Head of caudate nucleus (tissue), 42 donors: ENCODE measurements around the gene SRP14.
A peak's percentile ranks its signal among the peaks of the same experiment; 100 is the strongest.
"Not testable (repeated sequence)": the region's sequence is repeated elsewhere in the genome, so short reads cannot be mapped to it uniquely, and the experiment has no call there.

Experiments used
- DNase-seq, 42 donors: peaks; one replicate each; pipeline versions ENCODE4 v3.0.0 to v3.0.0-alpha.2; 2020 to 2021; ENCODE audit warnings: mixed read lengths in 7 of 42
- intact Hi-C: fragments of 100-400 bp; cut with DNase I; formaldehyde crosslinking; loops from one replicate; pipeline ENCODE4 v1.15.0; 2022

SRP14 gene

GRCh38 chr15:40040770-40041169, 1.8 kb upstream of the SRP14 start:
- intact Hi-C loops: loop anchor here (10.0 kb wide), 2 partner anchors 64 to 374 kb away; partner anchors contain the start of gene BMF
- peak in 1 of 42 donors; percentile 31 for DNase-seq

GRCh38 chr15:40040293-40040635, 1.3 kb upstream of the SRP14 start:
- intact Hi-C loops: loop anchor here (10.0 kb wide), 2 partner anchors 65 to 375 kb away; partner anchors contain the start of gene BMF

GRCh38 chr15:40038275-40038637, 725 bp downstream of the SRP14 start:
- intact Hi-C loops: loop anchor here (5.0 kb wide), 1 partner anchor 256 kb away; the partner anchor contains the start of gene FSIP1
- DNase-seq: peak in 1 of 42 donors; percentile 41

More at GRCh38 chr15:40040293-40040635, 1.3 kb upstream of the SRP14 start:
- DNase-seq: peak in 1 of 42 donors; percentile 25

- intact Hi-C loops: loop anchor here (5.0 kb wide), 1 partner anchor 255 kb away; the partner anchor contains the start of gene FSIP1
Observed at GRCh38 chr15:40037721-40038120, 1.3 kb downstream of the SRP14 start.

GRCh38 chr15:40035182-40035581, 3.8 kb downstream of the SRP14 start:
- intact Hi-C loops: loop anchor here (5.0 kb wide), 1 partner anchor 253 kb away; the partner anchor contains the start of gene FSIP1
- peak in 1 of 42 donors; percentile 18 for DNase-seq

More at GRCh38 chr15:40037721-40038120, 1.3 kb downstream of the SRP14 start:
- peak in 1 of 42 donors; percentile 8 for DNase-seq

GRCh38 chr15:40034186-40034946, 4.6 kb downstream of the SRP14 start:
- peak in 1 of 42 donors; percentile 22 for DNase-seq
- intact Hi-C loops: no loop called here

- intact Hi-C loops: no loop called here
- peak in 11 of 42 donors; percentile 29 to 72 (median 50) for DNase-seq
Observed at GRCh38 chr15:40032125-40032839, 6.7 kb downstream of the SRP14 start.

GRCh38 chr15:40031300-40031699, 7.7 kb downstream of the SRP14 start:
- peak in 4 of 42 donors; percentile 33 to 55 (median 46) for DNase-seq
- intact Hi-C loops: no loop called here

- DNase-seq: peak in 3 of 42 donors; percentile 27 to 46 (median 36)
Observed at GRCh38 chr15:40029979-40030893, 8.7 kb downstream of the SRP14 start.

GRCh38 chr15:40028853-40029252, 10.1 kb downstream of the SRP14 start:
- no peak for DNase-seq
- intact Hi-C loops: no loop called here

More at GRCh38 chr15:40029979-40030893, 8.7 kb downstream of the SRP14 start:
- intact Hi-C loops: no loop called here

- no peak for DNase-seq
- intact Hi-C loops: no loop called here
Observed at GRCh38 chr15:40028193-40028592, 10.8 kb downstream of the SRP14 start.

- intact Hi-C loops: no loop called here
- no peak for DNase-seq
Observed at GRCh38 chr15:40016224-40016865, 22.6 kb downstream of the SRP14 start.

- no peak for DNase-seq
- intact Hi-C loops: no loop called here
Observed at GRCh38 chr15:40014390-40014789, 24.6 kb downstream of the SRP14 start.

- intact Hi-C loops, DNase-seq: not testable (repeated sequence)
Observed at GRCh38 chr15:40013372-40013771, 25.6 kb downstream of the SRP14 start.

- peak in 10 of 42 donors; percentile 12 to 55 (median 35) for DNase-seq
- intact Hi-C loops: no loop called here
Observed at GRCh38 chr15:40011303-40011702, 27.7 kb downstream of the SRP14 start.

GRCh38 chr15:40010686-40011085, 28.3 kb downstream of the SRP14 start:
- peak in 27 of 42 donors; percentile 10 to 85 (median 46) for DNase-seq
- intact Hi-C loops: no loop called here

GRCh38 chr15:40008061-40008765, 30.8 kb downstream of the SRP14 start:
- DNase-seq: no peak
- intact Hi-C loops: no loop called here

GRCh38 chr15:40006646-40007045, 32.3 kb downstream of the SRP14 start:
- intact Hi-C loops: no loop called here
- DNase-seq: no peak
